ENCODE data around the gene RGS10.

RGS10 gene

DNA sequence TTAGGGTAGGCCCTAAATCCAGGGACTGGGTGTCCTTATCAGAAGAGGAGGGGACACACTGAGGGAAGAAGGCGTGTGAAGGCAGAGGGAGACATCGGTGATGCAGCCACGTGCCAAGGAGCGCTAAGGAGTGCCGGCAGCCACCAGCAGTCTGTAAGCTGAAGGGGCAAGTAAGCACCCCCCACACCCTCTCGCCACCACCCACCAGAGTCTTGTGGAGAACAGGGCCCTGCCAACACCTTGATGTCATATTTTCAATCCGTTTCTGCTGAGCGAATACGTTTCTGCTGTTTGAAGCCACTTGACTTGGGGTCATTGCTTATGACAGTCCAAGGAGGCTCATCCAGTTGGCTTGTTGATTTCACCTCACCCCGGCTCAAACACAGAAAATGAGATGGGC, 37.9 kb downstream of the RGS10 start:
- Histone ChIP-seq H3K27ac (ENCODE audit: low read depth, low read length, severe bottlenecking) (no peak overlapping the region), H3K4me3 (ENCODE audit: extremely low read depth, insufficient read depth, low read length, poor library complexity, severe bottlenecking) (no peak overlapping the region), H3K4me1 (ENCODE audit: control insufficient read depth, insufficient read depth, low read length, poor library complexity, severe bottlenecking) (peaks cover 10% of the 10 kb centered on the region), H3K9me3 (ENCODE audit: control insufficient read depth, low read length) (no peaks in the 10 kb centered on the region), H3K36me3 (ENCODE audit: control insufficient read depth, insufficient read depth, low read length) (peaks cover 9% of the 10 kb centered on the region)
- WGBS, 2 experiments (ENCODE audit: insufficient coverage in 2 of 2), result 95 to 99% methylated on average over 9 to 10 of the region's 10 CpGs

DNA sequence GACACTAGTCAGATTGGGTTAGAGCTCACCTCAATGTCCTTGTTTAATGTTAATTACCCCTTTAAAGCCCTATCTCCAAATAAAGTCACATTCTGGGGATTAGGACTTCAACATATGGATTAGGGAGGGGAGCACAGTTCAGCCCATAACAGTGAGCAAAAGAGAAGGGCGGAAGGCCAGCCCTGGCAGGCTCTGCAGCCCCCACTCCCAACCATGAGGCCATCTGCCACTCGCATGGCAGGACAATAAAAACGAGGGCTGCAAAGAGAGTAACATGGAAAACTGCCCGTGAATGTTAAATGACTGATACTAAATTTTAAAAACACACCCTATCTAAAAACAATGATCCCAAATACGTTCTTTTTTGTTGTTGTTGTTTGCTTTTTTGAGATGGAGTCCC, 38.7 kb downstream of the RGS10 start:
- Histone ChIP-seq H3K27ac (ENCODE audit: low read depth, low read length, severe bottlenecking) (no peak overlapping the region), H3K4me3 (ENCODE audit: extremely low read depth, insufficient read depth, low read length, poor library complexity, severe bottlenecking) (no peak overlapping the region), H3K4me1 (ENCODE audit: control insufficient read depth, insufficient read depth, low read length, poor library complexity, severe bottlenecking) (peaks cover 10% of the 10 kb centered on the region), H3K9me3 (ENCODE audit: control insufficient read depth, low read length) (no peaks in the 10 kb centered on the region), H3K36me3 (ENCODE audit: control insufficient read depth, insufficient read depth, low read length) (peaks cover 3% of the 10 kb centered on the region)
- 95 to 100% methylated on average over 1 to 3 of the region's 5 CpGs for WGBS, 2 experiments (ENCODE audit: insufficient coverage in 2 of 2)

DNA sequence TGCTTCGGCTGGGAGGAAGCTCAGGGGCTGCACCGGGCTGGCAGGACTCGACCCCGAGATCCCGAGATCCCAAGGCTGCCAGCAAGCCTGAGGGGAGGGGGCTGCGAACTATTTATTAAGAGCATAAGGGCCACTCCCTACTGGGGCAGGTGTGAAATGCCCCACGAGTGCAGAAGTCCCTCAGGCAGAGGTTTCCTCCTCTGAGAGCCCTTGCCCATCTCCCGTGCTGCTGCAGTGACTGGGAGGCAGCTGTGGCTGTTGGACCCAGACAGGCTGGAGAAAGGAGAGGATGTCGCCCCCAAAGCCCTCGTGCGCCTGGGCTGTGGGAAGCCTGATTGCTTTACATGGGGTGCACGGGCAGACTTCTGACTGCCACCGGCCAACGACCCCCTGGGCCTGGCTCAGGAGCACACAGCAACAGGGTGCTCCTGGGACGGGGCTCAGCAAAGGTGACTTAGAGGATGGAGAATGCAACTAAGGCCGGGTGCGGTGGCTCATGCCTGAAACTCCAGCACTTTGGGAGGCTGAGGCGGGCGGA, 39.8 kb downstream of the RGS10 start:
- WGBS, 2 experiments (ENCODE audit: insufficient coverage in 2 of 2), result 73 to 77% methylated on average over 16 to 18 of the region's 19 CpGs
- Histone ChIP-seq H3K4me1 (ENCODE audit: control insufficient read depth, insufficient read depth, low read length, poor library complexity, severe bottlenecking) (peaks cover 10% of the 10 kb centered on the region), H3K9me3 (ENCODE audit: control insufficient read depth, low read length) (no peaks in the 10 kb centered on the region), H3K27ac (ENCODE audit: low read depth, low read length, severe bottlenecking) (no peak overlapping the region), H3K4me3 (ENCODE audit: extremely low read depth, insufficient read depth, low read length, poor library complexity, severe bottlenecking) (no peak overlapping the region), H3K36me3 (ENCODE audit: control insufficient read depth, insufficient read depth, low read length) (no peaks in the 10 kb centered on the region)

DNA sequence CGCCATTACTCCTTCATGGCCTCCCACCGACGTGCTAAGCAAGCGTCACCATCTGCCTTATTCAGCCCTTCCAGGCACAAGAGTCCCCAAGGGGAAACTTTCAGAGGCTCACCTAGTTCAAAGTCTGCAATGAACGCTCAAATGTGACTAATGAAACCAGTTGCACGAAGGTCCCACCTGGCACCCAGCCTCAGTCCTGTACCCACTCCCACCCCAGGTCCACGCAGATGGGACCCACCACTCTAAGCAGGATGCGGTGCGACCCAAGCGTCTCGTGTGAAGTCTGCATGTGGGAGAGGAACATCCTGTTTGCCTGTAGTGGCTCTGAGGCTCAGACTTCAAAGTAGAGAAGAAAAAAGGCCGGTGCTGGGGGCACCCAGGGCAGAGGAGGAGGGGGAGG, 40.3 kb downstream of the RGS10 start:
- WGBS, 2 experiments (ENCODE audit: insufficient coverage in 2 of 2), result 65 to 68% methylated on average over 7 to 9 of the region's 12 CpGs
- peaks cover 10% of the 10 kb centered on the region for H3K4me1 ChIP-seq (ENCODE audit: control insufficient read depth, insufficient read depth, low read length, poor library complexity, severe bottlenecking)
- no peak overlapping the region for H3K4me3 ChIP-seq (ENCODE audit: extremely low read depth, insufficient read depth, low read length, poor library complexity, severe bottlenecking)
- no peaks in the 10 kb centered on the region for H3K9me3 ChIP-seq (ENCODE audit: control insufficient read depth, low read length)
- H3K36me3 ChIP-seq (ENCODE audit: control insufficient read depth, insufficient read depth, low read length), result no peaks in the 10 kb centered on the region
- H3K27ac ChIP-seq (ENCODE audit: low read depth, low read length, severe bottlenecking), result no peak overlapping the region

DNA sequence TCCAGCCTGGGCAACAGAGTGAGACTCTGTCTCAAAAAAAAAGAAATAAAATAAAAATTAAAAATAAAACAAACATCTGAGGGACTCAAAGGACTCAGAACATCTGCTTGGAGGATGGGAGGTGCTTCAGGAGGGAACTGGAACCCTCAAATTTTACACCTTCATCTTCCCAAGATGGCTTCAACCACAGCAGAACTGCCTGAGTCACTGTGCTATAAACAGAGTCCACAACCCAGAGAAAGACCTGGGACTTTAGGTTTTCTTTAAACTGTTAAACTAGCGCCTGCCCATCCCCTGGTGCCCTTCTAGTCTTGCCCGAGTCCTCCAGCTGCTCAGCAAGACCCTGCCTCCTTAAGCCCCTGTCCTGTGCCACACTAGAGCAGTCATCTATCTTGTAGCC, 40.8 kb downstream of the RGS10 start:
- no peak overlapping the region for H3K4me3 ChIP-seq (ENCODE audit: extremely low read depth, insufficient read depth, low read length, poor library complexity, severe bottlenecking)
- no peak overlapping the region for H3K27ac ChIP-seq (ENCODE audit: low read depth, low read length, severe bottlenecking)
- H3K36me3 ChIP-seq (ENCODE audit: control insufficient read depth, insufficient read depth, low read length), result no peaks in the 10 kb centered on the region
- H3K4me1 ChIP-seq (ENCODE audit: control insufficient read depth, insufficient read depth, low read length, poor library complexity, severe bottlenecking), result peaks cover 10% of the 10 kb centered on the region
- 76% methylated on average over 2 of the region's 2 CpGs; no CpG with 5 or more reads in 1 of the 2 experiments for WGBS, 2 experiments (ENCODE audit: insufficient coverage in 2 of 2)
- H3K9me3 ChIP-seq (ENCODE audit: control insufficient read depth, low read length), result no peaks in the 10 kb centered on the region

DNA sequence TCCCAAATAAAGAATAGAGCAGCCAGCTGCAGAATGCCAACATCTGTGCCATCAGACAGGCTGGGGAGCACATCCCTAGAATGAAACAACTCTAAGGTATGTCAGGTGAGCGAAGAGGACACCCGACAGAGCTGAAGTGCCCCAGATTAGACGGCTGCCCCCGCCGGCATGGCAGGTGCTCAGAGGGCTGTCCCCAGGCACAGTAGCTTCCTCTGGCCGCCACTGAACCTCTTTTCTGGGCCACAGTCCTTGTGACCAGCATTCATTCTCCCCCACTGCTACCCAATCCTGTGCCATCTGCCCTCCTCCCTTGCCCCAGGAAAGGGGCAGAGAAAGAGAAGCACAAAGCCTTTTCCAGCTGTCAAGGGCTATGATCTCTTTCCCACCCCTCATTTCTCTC, 41.7 kb downstream of the RGS10 start:
- no peak overlapping the region for H3K4me3 ChIP-seq (ENCODE audit: extremely low read depth, insufficient read depth, low read length, poor library complexity, severe bottlenecking)
- WGBS, 2 experiments (ENCODE audit: insufficient coverage in 2 of 2), result 92 to 96% methylated on average over 5 to 6 of the region's 6 CpGs
- no peaks in the 10 kb centered on the region for H3K36me3 ChIP-seq (ENCODE audit: control insufficient read depth, insufficient read depth, low read length)
- no peaks in the 10 kb centered on the region for H3K9me3 ChIP-seq (ENCODE audit: control insufficient read depth, low read length)
- H3K27ac ChIP-seq (ENCODE audit: low read depth, low read length, severe bottlenecking), result no peak overlapping the region
- peaks cover 10% of the 10 kb centered on the region for H3K4me1 ChIP-seq (ENCODE audit: control insufficient read depth, insufficient read depth, low read length, poor library complexity, severe bottlenecking)

DNA sequence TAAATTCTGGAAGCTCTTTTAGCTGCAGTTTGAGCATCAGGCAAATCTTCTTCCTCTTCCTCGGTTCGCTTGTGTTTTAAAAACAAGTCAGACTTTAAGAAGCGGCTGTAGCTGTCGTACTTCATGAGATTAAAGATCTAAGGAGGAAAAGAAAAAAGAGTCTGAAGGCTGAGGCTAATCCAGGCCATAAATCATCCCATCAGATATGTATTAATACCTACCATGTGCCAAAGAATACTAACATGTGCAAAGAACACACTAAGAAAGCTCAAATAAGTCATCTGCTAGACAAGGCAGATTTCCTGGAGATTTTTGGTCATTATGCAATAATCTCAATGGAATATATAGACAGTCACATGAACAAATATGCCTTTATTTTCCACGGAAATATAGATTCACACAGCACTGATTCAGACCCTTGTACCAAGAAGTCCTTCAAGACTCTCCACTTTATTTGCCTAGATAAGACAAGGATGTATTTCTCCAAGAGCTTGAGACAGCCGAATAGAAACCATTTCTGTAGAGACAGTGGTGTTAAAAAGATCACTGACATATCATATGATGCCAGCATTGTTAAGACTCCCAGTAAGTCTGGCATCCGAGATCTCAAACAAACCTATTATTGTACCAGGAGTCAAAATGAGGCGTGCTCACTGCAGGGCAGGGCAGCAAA, 42.3 kb downstream of the RGS10 start:
- H3K27ac ChIP-seq (ENCODE audit: low read depth, low read length, severe bottlenecking), result no peak overlapping the region
- H3K36me3 ChIP-seq (ENCODE audit: control insufficient read depth, insufficient read depth, low read length), result no peaks in the 10 kb centered on the region
- no peaks in the 10 kb centered on the region for H3K9me3 ChIP-seq (ENCODE audit: control insufficient read depth, low read length)
- peaks cover 10% of the 10 kb centered on the region for H3K4me1 ChIP-seq (ENCODE audit: control insufficient read depth, insufficient read depth, low read length, poor library complexity, severe bottlenecking)
- H3K4me3 ChIP-seq (ENCODE audit: extremely low read depth, insufficient read depth, low read length, poor library complexity, severe bottlenecking), result no peak overlapping the region
- 89 to 94% methylated on average over 3 to 6 of the region's 8 CpGs for WGBS, 2 experiments (ENCODE audit: insufficient coverage in 2 of 2)

DNA sequence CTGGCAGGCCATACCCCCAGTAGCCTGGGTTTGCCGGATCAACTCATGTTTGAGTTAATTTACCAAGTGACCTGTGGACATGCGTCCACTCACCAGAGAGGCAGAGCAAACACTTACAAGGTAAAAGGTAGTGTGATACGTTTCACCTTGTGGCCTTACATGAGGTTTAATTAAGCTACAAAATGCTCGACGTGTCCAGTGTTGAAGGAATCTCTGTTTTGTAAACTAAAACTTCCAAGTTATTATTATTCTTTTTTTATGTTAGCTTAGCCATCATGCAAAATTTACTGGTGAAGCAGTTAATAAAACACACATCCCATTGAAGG, 42.9 kb downstream of the RGS10 start:
- H3K4me1 ChIP-seq (ENCODE audit: control insufficient read depth, insufficient read depth, low read length, poor library complexity, severe bottlenecking), result peaks cover 10% of the 10 kb centered on the region
- no peaks in the 10 kb centered on the region for H3K9me3 ChIP-seq (ENCODE audit: control insufficient read depth, low read length)
- H3K27ac ChIP-seq (ENCODE audit: low read depth, low read length, severe bottlenecking), result no peak overlapping the region
- no peak overlapping the region for H3K4me3 ChIP-seq (ENCODE audit: extremely low read depth, insufficient read depth, low read length, poor library complexity, severe bottlenecking)
- H3K36me3 ChIP-seq (ENCODE audit: control insufficient read depth, insufficient read depth, low read length), result no peaks in the 10 kb centered on the region
- WGBS, 2 experiments (ENCODE audit: insufficient coverage in 2 of 2), result 93 to 98% methylated on average over 3 to 5 of the region's 5 CpGs

DNA sequence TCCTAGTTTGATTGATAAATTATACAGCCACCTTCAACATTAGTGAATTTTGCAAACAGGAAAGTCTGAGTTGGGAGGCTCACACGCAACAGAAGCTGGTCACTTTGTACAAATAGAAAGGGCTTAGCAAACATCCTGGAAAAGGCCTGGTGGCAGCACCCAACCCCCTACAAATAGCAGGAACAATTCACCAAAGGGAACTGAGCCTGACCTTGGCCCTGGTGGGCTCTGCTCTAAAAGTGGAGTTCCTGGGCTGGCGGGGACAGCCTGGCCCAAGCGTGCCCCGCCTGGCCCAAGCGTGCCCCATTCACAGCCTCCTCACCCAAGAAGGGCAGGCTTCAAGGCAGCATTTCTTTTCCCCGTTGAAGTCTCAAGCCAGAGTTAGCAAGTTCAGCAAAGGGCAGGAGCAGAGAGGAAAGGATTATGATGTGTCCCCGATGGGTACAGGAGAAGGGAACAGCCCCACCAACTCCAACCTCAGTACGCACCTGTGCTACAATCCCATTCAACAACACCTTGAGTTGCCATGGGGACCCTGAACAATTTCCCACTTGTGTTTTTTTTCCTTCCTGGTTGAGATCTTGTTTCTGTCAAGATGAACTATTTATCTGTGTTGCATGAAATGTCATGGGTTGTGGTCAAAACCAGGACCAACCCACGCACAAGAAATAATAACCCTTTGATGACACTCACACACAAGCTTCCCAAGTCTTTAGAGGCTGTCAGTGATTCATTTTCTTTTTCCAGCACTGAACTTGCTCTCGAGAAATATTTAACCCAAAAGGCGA, 43.4 kb downstream of the RGS10 start:
- Histone ChIP-seq H3K9me3 (ENCODE audit: control insufficient read depth, low read length) (no peaks in the 10 kb centered on the region), H3K27ac (ENCODE audit: low read depth, low read length, severe bottlenecking) (no peak overlapping the region), H3K4me1 (ENCODE audit: control insufficient read depth, insufficient read depth, low read length, poor library complexity, severe bottlenecking) (peaks cover 10% of the 10 kb centered on the region), H3K36me3 (ENCODE audit: control insufficient read depth, insufficient read depth, low read length) (no peaks in the 10 kb centered on the region), H3K4me3 (ENCODE audit: extremely low read depth, insufficient read depth, low read length, poor library complexity, severe bottlenecking) (no peak overlapping the region)
- WGBS, 2 experiments (ENCODE audit: insufficient coverage in 2 of 2), result 91 to 100% methylated on average over 5 to 7 of the region's 11 CpGs

DNA sequence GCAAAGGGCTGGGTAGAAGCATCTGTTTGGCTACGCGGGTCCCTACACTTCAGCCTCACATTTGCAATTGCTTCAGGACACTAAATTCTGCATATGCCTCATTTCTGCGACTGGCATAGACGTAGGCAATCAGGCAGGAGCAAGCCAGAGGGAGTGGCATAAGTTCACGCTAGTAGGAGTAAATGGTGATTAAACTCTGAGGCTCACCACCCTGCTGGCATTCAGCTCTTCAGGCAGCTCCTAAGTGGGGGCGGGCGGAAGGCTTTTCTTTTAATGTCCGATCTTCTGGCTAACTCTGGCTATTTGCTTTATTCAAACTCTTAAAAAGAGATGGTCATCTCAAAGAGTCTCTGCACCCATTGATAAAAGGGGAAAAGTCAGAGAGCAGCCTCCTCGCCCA, 45.3 kb downstream of the RGS10 start:
- Histone ChIP-seq H3K9me3 (ENCODE audit: control insufficient read depth, low read length) (no peaks in the 10 kb centered on the region), H3K4me3 (ENCODE audit: extremely low read depth, insufficient read depth, low read length, poor library complexity, severe bottlenecking) (no peak overlapping the region), H3K36me3 (ENCODE audit: control insufficient read depth, insufficient read depth, low read length) (no peaks in the 10 kb centered on the region), H3K4me1 (ENCODE audit: control insufficient read depth, insufficient read depth, low read length, poor library complexity, severe bottlenecking) (peaks cover 3% of the 10 kb centered on the region), H3K27ac (ENCODE audit: low read depth, low read length, severe bottlenecking) (no peak overlapping the region)
- 91 to 100% methylated on average over 7 to 9 of the region's 9 CpGs for WGBS, 2 experiments (ENCODE audit: insufficient coverage in 2 of 2)

DNA sequence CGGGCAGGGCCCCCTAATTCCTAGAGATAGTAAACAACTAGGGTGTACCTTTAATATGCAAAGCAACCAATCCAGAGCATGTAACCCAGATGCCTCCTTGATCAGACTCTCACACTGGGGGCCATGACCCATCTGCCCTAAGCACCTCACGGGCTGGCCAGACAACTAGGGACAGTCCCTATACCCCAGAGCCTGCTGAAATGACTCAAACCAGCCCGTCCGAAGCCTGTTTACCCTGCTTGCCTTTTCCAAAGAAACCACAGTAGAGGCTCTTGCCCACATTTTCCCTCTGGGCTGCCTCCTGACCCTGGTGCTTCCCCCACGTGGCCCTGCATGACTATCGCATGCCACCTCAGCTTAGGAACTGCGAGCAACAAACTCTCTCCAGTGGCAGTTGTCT, 46.2 kb downstream of the RGS10 start:
- Histone ChIP-seq H3K36me3 (ENCODE audit: control insufficient read depth, insufficient read depth, low read length) (no peaks in the 10 kb centered on the region), H3K4me1 (ENCODE audit: control insufficient read depth, insufficient read depth, low read length, poor library complexity, severe bottlenecking) (no peaks in the 10 kb centered on the region), H3K27ac (ENCODE audit: low read depth, low read length, severe bottlenecking) (no peak overlapping the region), H3K9me3 (ENCODE audit: control insufficient read depth, low read length) (no peaks in the 10 kb centered on the region), H3K4me3 (ENCODE audit: extremely low read depth, insufficient read depth, low read length, poor library complexity, severe bottlenecking) (no peak overlapping the region)
- 82 to 90% methylated on average over 6 of the region's 7 CpGs for WGBS, 2 experiments (ENCODE audit: insufficient coverage in 2 of 2)

Data from mesodermal cell (in vitro differentiated cells).